Measurements from ENCODE around the gene SAXO2. TPM values are rescaled to one million over a fixed set of nuclear protein-coding genes. Genes with fewer than 3 reads are reported as not detected.
"Not testable (repeated sequence)": the region's sequence is repeated elsewhere in the genome, so short reads cannot be mapped to it uniquely, and the experiment has no call there.

SAXO2 gene
- polyA plus RNA-seq, 1 donor from 2014 or later = 8.6 TPM

DNA sequence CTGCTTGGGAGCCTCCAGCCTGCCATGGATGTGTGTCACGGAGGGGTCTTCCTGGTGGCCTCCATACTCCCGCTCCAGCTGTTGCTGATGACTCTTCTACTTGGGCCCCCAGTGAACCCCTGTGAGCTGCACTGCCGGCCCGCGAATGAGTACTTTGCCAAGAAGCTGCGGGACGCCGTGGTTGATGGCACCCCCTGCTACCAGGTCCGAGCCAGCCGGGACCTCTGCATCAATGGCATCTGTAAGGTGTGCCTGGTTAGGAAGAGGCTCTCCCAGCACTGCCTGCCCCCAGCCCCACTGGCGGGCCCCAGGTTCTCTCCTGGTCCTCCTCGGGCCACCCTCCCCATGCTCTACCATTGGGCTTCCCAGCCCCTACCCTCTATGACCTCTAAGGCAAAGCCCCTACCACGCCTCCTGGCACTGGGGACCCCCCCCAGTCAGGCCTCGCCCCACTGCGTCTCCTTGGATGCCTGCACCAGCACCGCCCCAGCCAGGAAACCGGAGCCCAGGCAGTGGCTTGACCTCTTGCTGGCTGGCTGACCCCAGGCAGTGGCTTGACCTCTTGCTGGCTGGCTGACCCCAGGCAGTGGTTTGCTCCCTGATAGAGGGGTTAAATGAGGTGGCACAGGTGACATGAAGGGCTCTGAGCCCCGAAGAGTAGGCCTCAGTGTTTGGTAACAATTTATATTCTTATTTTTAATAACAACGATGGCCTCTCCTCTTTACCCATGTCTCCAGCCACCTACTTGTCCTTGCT is 57.1 kb downstream of the SAXO2 start:
- not testable (repeated sequence) for H3K9me3 ChIP-seq (ENCODE audit: low read length); H3K79me2 ChIP-seq (replicated peaks; ENCODE audit: insufficient read depth, low read length); H3K9ac ChIP-seq (ENCODE audit: low read length); H2AFZ ChIP-seq (ENCODE audit: low read depth, low read length); H3K4me2 ChIP-seq (ENCODE audit: low read length); H3K9me2 ChIP-seq (ENCODE audit: insufficient read depth, low read length); H3K27ac ChIP-seq (ENCODE audit: low read length); H3K4me3 ChIP-seq (ENCODE audit: low read length); H3K36me3 ChIP-seq (ENCODE audit: insufficient read depth, low read length); H3F3A ChIP-seq (ENCODE audit: insufficient read depth, low read length, poor library complexity, severe bottlenecking); H4K20me1 ChIP-seq (ENCODE audit: insufficient read depth); H3K27me3 ChIP-seq (ENCODE audit: insufficient read depth, low read depth, low read length)

- H2AFZ ChIP-seq (ENCODE audit: low read depth, low read length); H3K36me3 ChIP-seq (ENCODE audit: insufficient read depth, low read length); H3K27me3 ChIP-seq (ENCODE audit: insufficient read depth, low read depth, low read length); H3K9me3 ChIP-seq (ENCODE audit: low read length); H3K4me3 ChIP-seq (ENCODE audit: low read length); H3K9me2 ChIP-seq (ENCODE audit: insufficient read depth, low read length); H3K4me2 ChIP-seq (ENCODE audit: low read length); H3K27ac ChIP-seq (ENCODE audit: low read length); H3F3A ChIP-seq (ENCODE audit: insufficient read depth, low read length, poor library complexity, severe bottlenecking); H3K79me2 ChIP-seq (replicated peaks; ENCODE audit: insufficient read depth, low read length); H4K20me1 ChIP-seq (ENCODE audit: insufficient read depth); H3K9ac ChIP-seq (ENCODE audit: low read length): not testable (repeated sequence)
These were observed 58.2 kb downstream of the SAXO2 start for GRCh38 chr15:82320861-82321260.

GRCh38 chr15:82322488-82322887 is 59.9 kb downstream of the SAXO2 start:
- H3K27me3 ChIP-seq (ENCODE audit: insufficient read depth, low read depth, low read length); H3K9ac ChIP-seq (ENCODE audit: low read length); H3K27ac ChIP-seq (ENCODE audit: low read length); H4K20me1 ChIP-seq (ENCODE audit: insufficient read depth); H3K36me3 ChIP-seq (ENCODE audit: insufficient read depth, low read length); H2AFZ ChIP-seq (ENCODE audit: low read depth, low read length); H3K9me2 ChIP-seq (ENCODE audit: insufficient read depth, low read length); H3K4me3 ChIP-seq (ENCODE audit: low read length); H3K4me2 ChIP-seq (ENCODE audit: low read length); H3K79me2 ChIP-seq (replicated peaks; ENCODE audit: insufficient read depth, low read length); H3K9me3 ChIP-seq (ENCODE audit: low read length); H3F3A ChIP-seq (ENCODE audit: insufficient read depth, low read length, poor library complexity, severe bottlenecking): not testable (repeated sequence)

GRCh38 chr15:82324831-82325230 is 62.2 kb downstream of the SAXO2 start:
- H3K79me2 ChIP-seq (replicated peaks; ENCODE audit: insufficient read depth, low read length); H4K20me1 ChIP-seq (ENCODE audit: insufficient read depth); H3K9ac ChIP-seq (ENCODE audit: low read length); H3K36me3 ChIP-seq (ENCODE audit: insufficient read depth, low read length); H3K4me2 ChIP-seq (ENCODE audit: low read length); H3K27me3 ChIP-seq (ENCODE audit: insufficient read depth, low read depth, low read length); H3K9me3 ChIP-seq (ENCODE audit: low read length); H3K4me3 ChIP-seq (ENCODE audit: low read length); H3K27ac ChIP-seq (ENCODE audit: low read length); H3K9me2 ChIP-seq (ENCODE audit: insufficient read depth, low read length); H2AFZ ChIP-seq (ENCODE audit: low read depth, low read length); H3F3A ChIP-seq (ENCODE audit: insufficient read depth, low read length, poor library complexity, severe bottlenecking): not testable (repeated sequence)

GRCh38 chr15:82325646-82326045 is 63.0 kb downstream of the SAXO2 start:
- not testable (repeated sequence) for H4K20me1 ChIP-seq (ENCODE audit: insufficient read depth); H3K9ac ChIP-seq (ENCODE audit: low read length); H3K9me2 ChIP-seq (ENCODE audit: insufficient read depth, low read length); H3K4me3 ChIP-seq (ENCODE audit: low read length); H3K4me2 ChIP-seq (ENCODE audit: low read length); H3K36me3 ChIP-seq (ENCODE audit: insufficient read depth, low read length); H3K27me3 ChIP-seq (ENCODE audit: insufficient read depth, low read depth, low read length); H3K27ac ChIP-seq (ENCODE audit: low read length); H2AFZ ChIP-seq (ENCODE audit: low read depth, low read length); H3K79me2 ChIP-seq (replicated peaks; ENCODE audit: insufficient read depth, low read length); H3K9me3 ChIP-seq (ENCODE audit: low read length); H3F3A ChIP-seq (ENCODE audit: insufficient read depth, low read length, poor library complexity, severe bottlenecking)

- H3K9me2 ChIP-seq (ENCODE audit: insufficient read depth, low read length) = not testable (repeated sequence)
These were observed 64.3 kb downstream of the SAXO2 start for GRCh38 chr15:82326896-82327295.

DNA sequence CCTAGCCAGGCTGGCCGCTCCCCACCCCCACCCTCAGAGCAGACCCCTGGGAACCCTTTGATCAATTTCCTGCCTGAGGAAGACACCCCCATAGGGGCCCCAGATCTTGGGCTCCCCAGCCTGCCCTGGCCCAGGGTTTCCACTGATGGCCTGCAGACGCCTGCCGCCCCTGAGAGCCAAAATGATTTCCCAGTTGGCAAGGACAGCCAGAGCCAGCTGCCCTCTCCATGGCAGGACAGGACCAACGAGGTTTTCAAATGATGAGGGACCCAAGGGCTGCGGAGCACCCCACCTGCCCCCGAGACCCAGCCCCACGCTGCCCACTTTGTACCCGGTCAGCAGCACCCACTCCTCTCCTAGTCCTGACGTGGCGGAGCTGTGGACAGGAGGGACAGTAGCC is 64.8 kb downstream of the SAXO2 start:
- not testable (repeated sequence) for H3K9me3 ChIP-seq (ENCODE audit: low read length); H4K20me1 ChIP-seq (ENCODE audit: insufficient read depth); H2AFZ ChIP-seq (ENCODE audit: low read depth, low read length); H3K4me2 ChIP-seq (ENCODE audit: low read length); H3K27ac ChIP-seq (ENCODE audit: low read length); H3K36me3 ChIP-seq (ENCODE audit: insufficient read depth, low read length); H3K79me2 ChIP-seq (replicated peaks; ENCODE audit: insufficient read depth, low read length); H3K4me3 ChIP-seq (ENCODE audit: low read length); H3K27me3 ChIP-seq (ENCODE audit: insufficient read depth, low read depth, low read length); H3K9me2 ChIP-seq (ENCODE audit: insufficient read depth, low read length); H3F3A ChIP-seq (ENCODE audit: insufficient read depth, low read length, poor library complexity, severe bottlenecking); H3K9ac ChIP-seq (ENCODE audit: low read length)

More at GRCh38 chr15:82326896-82327295, 64.3 kb downstream of the SAXO2 start:
- H3K36me3 ChIP-seq (ENCODE audit: insufficient read depth, low read length); H4K20me1 ChIP-seq (ENCODE audit: insufficient read depth); H2AFZ ChIP-seq (ENCODE audit: low read depth, low read length); H3K4me3 ChIP-seq (ENCODE audit: low read length); H3K79me2 ChIP-seq (replicated peaks; ENCODE audit: insufficient read depth, low read length); H3K9me3 ChIP-seq (ENCODE audit: low read length); H3F3A ChIP-seq (ENCODE audit: insufficient read depth, low read length, poor library complexity, severe bottlenecking); H3K4me2 ChIP-seq (ENCODE audit: low read length); H3K27ac ChIP-seq (ENCODE audit: low read length); H3K9ac ChIP-seq (ENCODE audit: low read length); H3K27me3 ChIP-seq (ENCODE audit: insufficient read depth, low read depth, low read length): not testable (repeated sequence)

- not testable (repeated sequence) for H3K9ac ChIP-seq (ENCODE audit: low read length); H4K20me1 ChIP-seq (ENCODE audit: insufficient read depth); H3K9me2 ChIP-seq (ENCODE audit: insufficient read depth, low read length); H3K79me2 ChIP-seq (replicated peaks; ENCODE audit: insufficient read depth, low read length); H3K36me3 ChIP-seq (ENCODE audit: insufficient read depth, low read length); H3K4me2 ChIP-seq (ENCODE audit: low read length); H2AFZ ChIP-seq (ENCODE audit: low read depth, low read length); H3K27me3 ChIP-seq (ENCODE audit: insufficient read depth, low read depth, low read length); H3K9me3 ChIP-seq (ENCODE audit: low read length); H3K4me3 ChIP-seq (ENCODE audit: low read length); H3F3A ChIP-seq (ENCODE audit: insufficient read depth, low read length, poor library complexity, severe bottlenecking); H3K27ac ChIP-seq (ENCODE audit: low read length)
These were observed 66.4 kb downstream of the SAXO2 start for GRCh38 chr15:82329039-82329438.

Data from neural cell (in vitro differentiated cells).